ENCODE measurements around the gene HOPX. TPM values are rescaled to one million over a fixed set of nuclear protein-coding genes. Genes with fewer than 3 reads are reported as not detected.
"Not testable (repeated sequence)": the region's sequence is repeated elsewhere in the genome, so short reads cannot be mapped to it uniquely, and the experiment has no call there.

The HOPX gene
- total RNA-seq = 10 to 100 TPM; 16.9 to 19.3 TPM
- polyA plus RNA-seq = 100 to 1,000 TPM; 128 to 163 TPM

- Histone ChIP-seq H3K9me3 (ENCODE audit: control insufficient read depth in 1 of 2, low read length in 2 of 2) (no peaks in the 10 kb centered on the region), H3K27ac (ENCODE audit: low read depth, low read length) (no peak within 1 kb of the TSS), H3K36me3 (ENCODE audit: insufficient read depth, low read length) (no peaks in the 10 kb centered on the region), H3K4me1 (ENCODE audit: insufficient read depth, low read length) (peaks cover 9% of the 10 kb centered on the region), H3K27me3 (ENCODE audit: insufficient read depth, low read length) (no peaks in the 10 kb centered on the region), H3K4me3 (ENCODE audit: low read length in 2 of 2) (peak within 1 kb of the TSS in 1 of 2 donors; percentile 24)
- Mint-ChIP-seq H3K4me1 (peaks cover 12 to 18% (median 14%) of the 10 kb centered on the region in 4 donors), H3K4me3 (peak within 1 kb of the TSS; percentile 63 to 80 (median 72)), H3K9me3 (no peaks in the 10 kb centered on the region), H3K27ac (peak within 1 kb of the TSS in 5 of 7 donors; percentile 15 to 84 (median 37)), H3K27me3 (peaks cover 22 to 26% of the 10 kb centered on the region in 2 donors), H3K36me3 (no peaks in the 10 kb centered on the region)
- CTCF ChIA-PET (ENCODE audit: partially characterized antibody) = no interaction called here
- peak in 4 of 5 donors; percentile 21 to 41 (median 36) for DNase-seq
- POLR2A ChIA-PET (ENCODE audit: partially characterized antibody) = interaction anchor here (1.7 kb wide), 1 partner anchor 26 kb away, joined by 3 read pairs; no protein-coding TSS in a partner anchor
- intact Hi-C loops (cut with micrococcal nuclease) = no loop called here
These were observed at the start of gene HOPX for GRCh38 chr4:56681158-56681852. Gene HOPX, minus strand, starts transcription at chr4:56681296. Its CDS starts 23,480 bp downstream, at chr4:56657816.

GRCh38 chr4:56730097-56730496 lies 49.0 kb upstream of the HOPX start:
- Mint-ChIP-seq H3K4me3 (no peak overlapping the region), H3K27me3 (peaks cover 2 to 8% of the 10 kb centered on the region in 2 donors), H3K36me3 (peaks cover 0 to 3% of the 10 kb centered on the region in 2 donors), H3K27ac (no peak overlapping the region), H3K9me3 (peaks cover 0 to 2% (median 0%) of the 10 kb centered on the region in 8 donors), H3K4me1 (peaks cover 0 to 2% (median 0%) of the 10 kb centered on the region in 4 donors)
- ChIA-PET POLR2A (ENCODE audit: partially characterized antibody) (no interaction called here), CTCF (ENCODE audit: partially characterized antibody) (no interaction called here)
- Histone ChIP-seq H3K9me3 (ENCODE audit: control insufficient read depth in 1 of 2, low read length in 2 of 2) (no peaks in the 10 kb centered on the region), H3K27ac (ENCODE audit: low read depth, low read length) (no peak overlapping the region), H3K27me3 (ENCODE audit: insufficient read depth, low read length) (no peaks in the 10 kb centered on the region), H3K4me3 (ENCODE audit: low read length in 2 of 2) (no peak overlapping the region), H3K4me1 (ENCODE audit: insufficient read depth, low read length) (no peaks in the 10 kb centered on the region), H3K36me3 (ENCODE audit: insufficient read depth, low read length) (no peaks in the 10 kb centered on the region)
- no peak for DNase-seq
- intact Hi-C loops (cut with micrococcal nuclease) = no loop called here

GRCh38 chr4:56728512-56728911 lies 47.4 kb upstream of the HOPX start:
- intact Hi-C loops (cut with micrococcal nuclease) = no loop called here
- Histone ChIP-seq H3K27ac (ENCODE audit: low read depth, low read length) (no peak overlapping the region), H3K27me3 (ENCODE audit: insufficient read depth, low read length) (no peaks in the 10 kb centered on the region), H3K4me3 (ENCODE audit: low read length in 2 of 2) (no peak overlapping the region), H3K36me3 (ENCODE audit: insufficient read depth, low read length) (no peaks in the 10 kb centered on the region), H3K9me3 (ENCODE audit: control insufficient read depth in 1 of 2, low read length in 2 of 2) (no peaks in the 10 kb centered on the region), H3K4me1 (ENCODE audit: insufficient read depth, low read length) (no peaks in the 10 kb centered on the region)
- ChIA-PET CTCF (ENCODE audit: partially characterized antibody) (interaction anchor here (0.6 kb wide), 1 partner anchor 75 kb away, joined by 3 read pairs; no protein-coding TSS in a partner anchor), POLR2A (ENCODE audit: partially characterized antibody) (no interaction called here)
- Mint-ChIP-seq H3K27ac (no peak overlapping the region), H3K4me3 (no peak overlapping the region), H3K27me3 (peaks cover 2 to 8% of the 10 kb centered on the region in 2 donors), H3K4me1 (peaks cover under 1 to 4% (median under 1%) of the 10 kb centered on the region in 4 donors), H3K36me3 (peaks cover 0 to 3% of the 10 kb centered on the region in 2 donors), H3K9me3 (peaks cover 0 to 2% (median 0%) of the 10 kb centered on the region in 8 donors)
- no peak for DNase-seq

GRCh38 chr4:56727150-56727549 lies 46.1 kb upstream of the HOPX start:
- POLR2A ChIA-PET (ENCODE audit: partially characterized antibody) = no interaction called here

GRCh38 chr4:56726593-56726992 lies 45.5 kb upstream of the HOPX start:
- H3K36me3 ChIP-seq (ENCODE audit: insufficient read depth, low read length); H3K27ac ChIP-seq (ENCODE audit: low read depth, low read length); H3K4me1 ChIP-seq (ENCODE audit: insufficient read depth, low read length); H3K27me3 Mint-ChIP-seq; intact Hi-C loops (cut with micrococcal nuclease); CTCF ChIA-PET (ENCODE audit: partially characterized antibody); DNase-seq; POLR2A ChIA-PET (ENCODE audit: partially characterized antibody); H3K4me1 Mint-ChIP-seq; H3K36me3 Mint-ChIP-seq; H3K4me3 ChIP-seq (ENCODE audit: low read length in 2 of 2); H3K27me3 ChIP-seq (ENCODE audit: insufficient read depth, low read length); H3K9me3 ChIP-seq (ENCODE audit: control insufficient read depth in 1 of 2, low read length in 2 of 2); H3K9me3 Mint-ChIP-seq: not testable (repeated sequence)
- Mint-ChIP-seq H3K4me3 (peak overlapping the region in 1 of 8 donors; percentile 63), H3K27ac (peak overlapping the region in 1 of 7 donors; percentile 36)

More at GRCh38 chr4:56727150-56727549, 46.1 kb upstream of the HOPX start:
- Mint-ChIP-seq H3K9me3 (peaks cover 0 to 2% (median 0%) of the 10 kb centered on the region in 8 donors), H3K36me3 (peaks cover 0 to 3% of the 10 kb centered on the region in 2 donors), H3K27me3 (peaks cover 0 to 4% of the 10 kb centered on the region in 2 donors), H3K4me3 (no peak overlapping the region), H3K27ac (no peak overlapping the region), H3K4me1 (peaks cover 4 to 9% (median 6%) of the 10 kb centered on the region in 4 donors)
- no peaks in the 10 kb centered on the region for H3K9me3 ChIP-seq (ENCODE audit: control insufficient read depth in 1 of 2, low read length in 2 of 2)
- DNase-seq = no peak
- H3K36me3 ChIP-seq (ENCODE audit: insufficient read depth, low read length) = no peaks in the 10 kb centered on the region
- CTCF ChIA-PET (ENCODE audit: partially characterized antibody) = no interaction called here
- H3K27ac ChIP-seq (ENCODE audit: low read depth, low read length) = no peak overlapping the region
- H3K4me3 ChIP-seq (ENCODE audit: low read length in 2 of 2) = no peak overlapping the region
- no peaks in the 10 kb centered on the region for H3K27me3 ChIP-seq (ENCODE audit: insufficient read depth, low read length)
- H3K4me1 ChIP-seq (ENCODE audit: insufficient read depth, low read length) = peaks cover 4% of the 10 kb centered on the region
- intact Hi-C loops (cut with micrococcal nuclease) = no loop called here

- no peak overlapping the region for H3K27ac ChIP-seq (ENCODE audit: low read depth, low read length)
- peaks cover 4% of the 10 kb centered on the region for H3K4me1 ChIP-seq (ENCODE audit: insufficient read depth, low read length)
- Mint-ChIP-seq H3K4me3 (peak overlapping the region in 2 of 8 donors; percentile 10 to 27), H3K36me3 (peaks cover 0 to 3% of the 10 kb centered on the region in 2 donors), H3K27me3 (peaks cover 0 to 2% of the 10 kb centered on the region in 2 donors), H3K9me3 (peaks cover 0 to 2% (median 0%) of the 10 kb centered on the region in 8 donors), H3K4me1 (peaks cover 4 to 9% (median 6%) of the 10 kb centered on the region in 4 donors), H3K27ac (peak overlapping the region in 1 of 7 donors; percentile 24)
- ChIA-PET POLR2A (ENCODE audit: partially characterized antibody) (no interaction called here), CTCF (ENCODE audit: partially characterized antibody) (interaction anchor here (0.6 kb wide), 1 partner anchor 115 kb away, joined by 3 read pairs; no protein-coding TSS in a partner anchor)
- H3K36me3 ChIP-seq (ENCODE audit: insufficient read depth, low read length) = no peaks in the 10 kb centered on the region
- intact Hi-C loops (cut with micrococcal nuclease) = no loop called here
- no peaks in the 10 kb centered on the region for H3K27me3 ChIP-seq (ENCODE audit: insufficient read depth, low read length)
- no peaks in the 10 kb centered on the region for H3K9me3 ChIP-seq (ENCODE audit: control insufficient read depth in 1 of 2, low read length in 2 of 2)
- no peak overlapping the region for H3K4me3 ChIP-seq (ENCODE audit: low read length in 2 of 2)
- DNase-seq = no peak
These were observed 42.6 kb upstream of the HOPX start for GRCh38 chr4:56723659-56724230.

- no peaks in the 10 kb centered on the region for H3K36me3 ChIP-seq (ENCODE audit: insufficient read depth, low read length)
- no peak for DNase-seq
- ChIA-PET CTCF (ENCODE audit: partially characterized antibody) (no interaction called here), POLR2A (ENCODE audit: partially characterized antibody) (no interaction called here)
- H3K36me3 Mint-ChIP-seq = peaks cover 0 to 3% of the 10 kb centered on the region in 2 donors
- intact Hi-C loops (cut with micrococcal nuclease) = no loop called here
- H3K4me1 Mint-ChIP-seq = peaks cover 4 to 9% (median 6%) of the 10 kb centered on the region in 4 donors
- H3K4me3 Mint-ChIP-seq = peak overlapping the region in 3 of 8 donors; percentile 10 to 27 (median 11)
- H3K27ac ChIP-seq (ENCODE audit: low read depth, low read length) = no peak overlapping the region
- no peaks in the 10 kb centered on the region for H3K27me3 ChIP-seq (ENCODE audit: insufficient read depth, low read length)
- H3K4me3 ChIP-seq (ENCODE audit: low read length in 2 of 2) = no peak overlapping the region
- peaks cover 0 to 4% (median 0%) of the 10 kb centered on the region in 8 donors for H3K9me3 Mint-ChIP-seq
- no peaks in the 10 kb centered on the region for H3K9me3 ChIP-seq (ENCODE audit: control insufficient read depth in 1 of 2, low read length in 2 of 2)
- peak overlapping the region in 1 of 7 donors; percentile 24 for H3K27ac Mint-ChIP-seq
- H3K27me3 Mint-ChIP-seq = peaks cover 0 to 2% of the 10 kb centered on the region in 2 donors
- H3K4me1 ChIP-seq (ENCODE audit: insufficient read depth, low read length) = peaks cover 4% of the 10 kb centered on the region
These were observed 42.1 kb upstream of the HOPX start for GRCh38 chr4:56723201-56723605.
